Stimulated activated CD8-positive, alpha-beta memory T cell treated with anti-CD3 and anti-CD28 coated beads, Interleukin-4, amount 100 ng/mL, for 4 hours (primary cell): ENCODE data around the gene CDH4.

Experiments used
- DNase-seq, 2 donors: peaks; one replicate each; pipeline ENCODE4 v3.0.0-alpha.2; 2020; ENCODE audit warnings: low read depth in 2 of 2, low spot score in 1 of 2

Gene CDH4

DNA sequence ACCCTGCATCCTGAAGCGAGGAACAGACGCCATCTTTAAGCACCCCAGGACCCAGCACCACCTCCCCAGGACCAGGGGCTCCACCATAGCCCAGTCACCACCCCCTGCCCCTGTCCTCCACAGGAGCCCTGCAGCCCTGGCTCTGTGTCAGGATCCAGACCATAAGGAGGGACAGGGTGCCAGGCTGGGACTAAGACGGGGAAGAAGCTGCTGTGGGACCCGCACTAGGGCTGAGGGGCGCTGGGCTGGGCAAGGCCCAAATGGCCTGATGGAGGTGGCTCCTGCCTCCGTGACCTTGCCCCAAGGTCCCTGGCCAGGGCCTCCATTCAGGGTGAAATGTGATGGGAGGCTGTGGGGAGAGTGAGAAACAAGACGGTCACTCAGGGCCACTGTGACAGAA lies 428.0 kb downstream of the CDH4 start:
- no peak for DNase-seq

DNA sequence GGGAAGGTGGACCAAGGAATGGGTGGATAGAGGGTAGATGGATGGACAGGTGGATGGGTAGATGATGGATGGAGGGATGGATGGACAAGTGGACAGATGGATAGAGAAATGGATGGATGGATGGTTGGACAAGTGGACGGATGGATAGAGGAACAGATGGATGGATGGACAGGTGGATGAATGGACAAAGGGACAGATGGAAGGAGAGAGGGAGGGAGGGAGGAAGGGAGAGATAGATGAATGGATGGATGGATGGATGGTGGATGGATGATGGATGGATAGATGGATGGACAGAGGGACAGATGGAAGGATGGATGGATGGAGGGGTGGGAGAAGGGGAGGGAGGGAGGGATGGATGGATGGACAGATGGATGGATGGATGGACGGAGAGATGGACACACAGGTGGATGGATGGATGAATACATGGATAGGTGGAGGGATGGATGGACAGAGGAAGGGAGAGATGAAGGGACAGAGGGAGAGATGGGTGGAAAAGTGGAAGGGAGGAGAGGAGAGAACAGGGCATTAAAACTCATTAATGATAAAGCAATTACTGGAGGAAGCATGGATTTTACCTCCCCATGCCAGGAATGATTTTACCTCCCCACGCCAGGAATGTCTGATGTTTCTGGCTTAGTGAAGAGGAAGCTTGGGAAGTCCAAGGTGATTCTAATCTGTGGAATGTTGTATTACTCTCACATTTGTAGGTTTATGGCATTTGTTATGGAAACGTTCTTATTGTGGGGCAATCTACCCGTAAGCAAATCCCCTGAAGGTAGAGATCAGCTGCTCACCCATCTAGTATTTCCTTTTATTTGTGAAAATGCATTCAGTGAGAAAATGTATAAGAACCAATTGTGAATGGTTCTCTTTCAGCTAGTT lies 430.3 kb downstream of the CDH4 start:
- DNase-seq, result no peak

GRCh38 chr20:61682996-61683681 lies 431.1 kb downstream of the CDH4 start:
- no peak for DNase-seq

- no peak for DNase-seq
These were observed 431.7 kb downstream of the CDH4 start for GRCh38 chr20:61683721-61684120.

GRCh38 chr20:61684136-61684535 lies 432.1 kb downstream of the CDH4 start:
- no peak for DNase-seq

DNA sequence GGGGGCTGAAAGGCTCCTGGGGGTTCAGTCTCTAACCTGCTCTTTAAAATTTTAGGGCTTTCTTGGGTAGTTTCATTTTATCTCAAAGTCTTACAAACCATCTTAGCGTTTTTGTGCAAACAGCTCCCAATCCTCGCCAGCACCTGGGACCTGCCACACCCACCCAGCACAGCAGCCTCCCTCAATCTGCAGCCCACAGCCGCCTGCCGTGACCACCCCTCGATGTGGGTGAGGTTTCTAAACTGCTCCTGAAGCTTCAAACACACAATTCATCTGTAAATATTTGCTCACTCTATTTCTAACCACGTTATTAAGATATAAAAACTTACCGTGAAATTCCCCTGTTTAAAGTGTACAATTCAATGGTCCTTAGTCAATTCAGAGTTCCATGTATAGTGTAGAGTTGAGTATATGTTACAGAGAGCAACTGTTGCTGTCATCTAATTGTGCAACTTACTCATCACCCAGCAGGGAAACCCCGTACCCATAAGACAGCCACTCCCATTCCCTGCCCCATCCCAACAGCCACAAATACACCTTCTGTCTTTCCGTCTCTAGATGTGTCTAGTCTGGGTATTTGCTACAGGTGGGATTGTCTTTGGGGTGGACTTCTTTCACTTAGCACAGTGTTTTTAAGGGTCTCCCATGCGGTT lies 432.6 kb downstream of the CDH4 start:
- DNase-seq, result no peak

DNA sequence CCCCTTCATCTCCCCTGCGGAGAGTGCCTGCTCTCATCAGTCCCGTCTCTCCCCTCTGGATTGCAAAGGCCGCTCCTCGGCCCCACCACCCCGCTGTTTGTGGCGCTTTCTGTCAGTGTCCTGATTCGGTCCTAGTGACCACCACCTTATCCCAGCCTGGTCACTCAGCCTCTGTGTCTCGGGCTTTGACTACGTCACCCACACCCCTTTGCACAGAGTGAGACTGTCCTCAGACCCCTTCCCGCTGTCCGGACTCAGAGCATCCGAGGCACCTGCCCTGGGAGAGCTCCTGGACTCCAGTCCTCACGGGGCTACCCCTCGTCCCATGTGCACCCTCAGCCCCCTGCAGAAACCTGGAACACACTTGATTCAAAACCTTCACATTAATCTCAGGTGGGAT lies 433.4 kb downstream of the CDH4 start:
- DNase-seq, result no peak

DNA sequence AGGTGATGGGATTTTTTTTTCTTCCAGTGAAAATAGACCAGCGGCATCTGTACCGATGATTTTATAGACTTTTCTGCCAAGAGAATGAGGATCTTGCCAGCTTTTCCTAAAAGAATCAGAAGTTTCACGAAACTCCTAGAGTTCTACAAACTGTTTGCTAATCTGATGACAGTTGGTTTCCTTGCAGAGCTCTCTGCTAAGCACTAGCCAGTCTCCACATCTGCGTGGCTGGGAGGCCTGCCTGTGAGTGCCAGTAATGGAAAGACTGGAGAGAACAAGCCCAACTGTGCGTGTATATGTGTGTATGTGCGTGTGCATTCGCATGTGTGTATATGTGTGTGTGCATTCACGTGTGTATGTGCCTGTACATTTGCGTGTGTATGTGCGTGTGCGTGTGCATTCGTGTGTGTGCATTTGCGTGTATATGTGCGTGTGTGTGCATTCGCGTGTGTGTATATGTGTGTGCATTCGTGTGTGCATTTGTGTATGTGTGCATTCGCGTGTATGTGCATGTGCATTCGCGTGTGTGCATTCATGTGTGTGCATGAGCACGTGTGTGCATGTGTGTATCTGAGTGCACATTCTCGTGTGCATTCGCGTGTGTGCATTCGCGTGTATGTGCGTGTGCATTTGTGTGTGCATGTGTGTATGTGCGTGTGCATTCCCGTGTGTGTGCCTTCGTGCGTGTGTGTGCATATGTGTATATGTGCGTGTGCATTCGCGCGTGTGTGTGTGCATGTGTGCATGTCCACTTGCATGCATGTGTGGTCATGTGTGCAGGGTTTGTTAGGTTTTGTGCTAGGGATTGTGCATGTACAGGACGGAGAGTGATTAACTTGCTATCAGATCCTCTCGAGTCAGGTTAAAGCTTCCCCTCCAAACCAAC lies 434.2 kb downstream of the CDH4 start:
- no peak for DNase-seq

DNA sequence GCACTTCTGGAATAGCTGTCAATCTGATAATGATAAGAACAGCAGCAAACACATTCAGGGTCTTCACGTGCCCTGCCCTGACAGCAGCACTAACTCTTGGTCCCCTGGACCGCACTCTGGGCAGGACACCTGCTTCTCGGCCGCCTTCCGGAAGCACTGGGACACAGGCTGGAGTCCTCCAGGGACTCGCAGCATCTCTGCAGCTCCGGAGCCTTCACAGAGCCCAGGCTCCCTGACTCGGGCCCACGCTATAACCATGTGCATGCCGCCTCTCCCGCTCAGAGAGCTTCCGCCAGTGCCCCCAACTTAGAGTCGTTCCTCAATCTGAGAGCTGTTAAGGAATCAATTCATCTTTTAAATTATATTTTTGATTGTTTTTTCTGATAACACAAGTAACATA lies 436.4 kb downstream of the CDH4 start:
- no peak for DNase-seq

DNA sequence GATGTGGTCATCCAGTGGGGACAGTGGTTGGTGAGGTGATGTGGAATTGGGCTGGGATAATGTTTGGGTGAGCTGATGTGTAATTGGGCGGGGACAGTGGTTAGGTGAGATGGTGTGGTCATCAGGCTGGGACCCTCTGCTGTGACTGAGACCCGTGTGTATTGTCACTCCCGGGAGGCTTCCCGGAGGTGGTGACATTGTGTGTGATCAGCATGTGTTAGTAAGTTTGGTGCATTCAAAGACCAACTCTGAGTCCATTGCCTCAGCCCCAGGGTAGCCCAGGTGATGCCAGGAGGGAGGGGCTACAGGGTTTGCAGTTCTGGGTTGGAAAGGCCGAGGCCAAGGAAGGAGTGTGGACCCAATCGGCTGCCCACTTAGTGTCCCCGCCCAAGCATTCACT lies 438.1 kb downstream of the CDH4 start:
- no peak for DNase-seq

DNA sequence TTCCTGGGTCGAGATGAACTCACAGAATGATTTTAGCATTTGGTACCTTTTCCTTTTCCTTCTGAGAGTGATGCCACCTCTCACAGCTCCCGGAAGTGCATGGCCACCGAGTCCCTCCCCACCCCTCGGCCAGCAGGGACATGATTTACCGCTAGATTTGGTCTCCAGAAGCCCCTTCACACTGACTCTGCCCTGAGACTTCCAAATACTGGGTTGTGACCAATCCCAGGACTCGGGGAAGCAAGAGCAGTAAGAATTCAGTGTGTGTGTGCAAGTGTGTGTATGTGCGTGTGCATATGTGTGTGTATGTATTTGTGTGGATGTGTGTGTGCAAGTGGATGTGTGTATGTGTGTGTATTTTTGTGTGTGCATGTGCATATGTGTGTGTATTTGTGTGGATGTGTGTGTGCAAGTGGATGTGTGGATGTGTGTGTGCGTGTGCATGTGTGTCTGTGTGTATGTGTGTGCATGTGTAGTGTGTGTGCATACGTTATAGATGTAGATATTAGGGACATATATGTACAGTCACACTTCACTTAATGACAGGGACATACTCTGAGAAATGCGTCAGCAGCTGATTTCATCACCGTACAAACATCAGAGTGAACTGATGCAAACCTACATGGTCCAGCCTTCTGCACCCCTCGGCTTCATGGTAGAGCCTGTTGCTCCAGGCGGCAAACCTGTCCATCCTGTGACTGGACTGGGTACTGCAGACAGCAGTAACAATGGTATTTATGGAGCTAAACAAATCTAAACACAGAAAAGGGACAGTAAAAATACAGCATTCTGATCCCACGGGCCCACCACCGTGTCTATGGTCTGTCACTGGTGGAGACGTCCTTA lies 439.2 kb downstream of the CDH4 start:
- no peak for DNase-seq

GRCh38 chr20:61691978-61692377 lies 439.9 kb downstream of the CDH4 start:
- DNase-seq, result no peak

DNA sequence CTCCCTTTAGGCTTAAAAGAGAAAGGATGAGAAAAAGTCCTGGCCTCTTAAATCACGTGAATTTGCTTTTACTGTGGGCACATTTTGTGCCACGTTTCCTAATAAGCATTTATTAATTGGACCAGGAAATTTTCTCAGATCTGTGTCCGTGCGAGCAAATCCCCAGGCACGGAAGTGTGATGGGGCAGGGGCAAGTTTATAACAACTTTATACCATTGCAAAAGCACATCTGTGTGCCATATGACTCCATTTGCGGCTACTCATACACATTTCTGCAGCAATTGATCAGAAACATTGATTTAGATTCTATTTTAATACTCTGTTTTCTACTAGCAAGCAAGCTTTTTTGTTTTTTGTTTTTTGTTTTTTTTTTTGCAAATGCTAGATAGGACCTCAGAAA lies 440.4 kb downstream of the CDH4 start:
- DNase-seq, result no peak

GRCh38 chr20:61693055-61693600 lies 441.1 kb downstream of the CDH4 start:
- no peak for DNase-seq

- no peak for DNase-seq
These were observed 442.6 kb downstream of the CDH4 start for GRCh38 chr20:61694682-61695081.

- DNase-seq, result no peak
These were observed 443.7 kb downstream of the CDH4 start for GRCh38 chr20:61695741-61696140.

DNA sequence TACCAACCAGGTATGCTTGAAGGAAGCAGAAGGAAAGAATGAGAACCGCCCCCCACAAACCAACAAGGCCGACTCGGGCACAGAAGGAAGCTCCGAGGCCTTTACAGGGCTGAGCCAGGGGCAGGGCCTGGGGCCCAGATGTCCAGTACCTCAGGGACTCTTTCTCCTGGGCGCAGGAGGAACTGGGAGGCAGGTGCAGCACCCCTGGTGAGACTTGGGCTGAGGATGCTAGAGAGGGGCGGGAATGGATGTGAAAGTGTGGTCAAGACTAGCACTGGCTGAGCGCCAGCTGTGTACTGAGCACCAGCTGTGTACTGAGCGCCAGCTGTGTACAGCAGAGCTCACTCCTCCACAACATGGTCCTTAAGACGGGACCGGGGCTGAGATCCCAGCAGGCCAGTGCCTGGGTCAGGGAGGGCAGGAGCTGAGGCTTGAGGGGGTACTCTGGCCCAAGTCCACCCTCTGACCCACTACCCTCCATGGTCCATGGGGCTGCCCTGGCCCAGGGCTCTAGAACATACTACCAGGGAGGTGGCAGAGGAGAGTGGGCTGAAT lies 444.2 kb downstream of the CDH4 start:
- DNase-seq, result no peak

DNA sequence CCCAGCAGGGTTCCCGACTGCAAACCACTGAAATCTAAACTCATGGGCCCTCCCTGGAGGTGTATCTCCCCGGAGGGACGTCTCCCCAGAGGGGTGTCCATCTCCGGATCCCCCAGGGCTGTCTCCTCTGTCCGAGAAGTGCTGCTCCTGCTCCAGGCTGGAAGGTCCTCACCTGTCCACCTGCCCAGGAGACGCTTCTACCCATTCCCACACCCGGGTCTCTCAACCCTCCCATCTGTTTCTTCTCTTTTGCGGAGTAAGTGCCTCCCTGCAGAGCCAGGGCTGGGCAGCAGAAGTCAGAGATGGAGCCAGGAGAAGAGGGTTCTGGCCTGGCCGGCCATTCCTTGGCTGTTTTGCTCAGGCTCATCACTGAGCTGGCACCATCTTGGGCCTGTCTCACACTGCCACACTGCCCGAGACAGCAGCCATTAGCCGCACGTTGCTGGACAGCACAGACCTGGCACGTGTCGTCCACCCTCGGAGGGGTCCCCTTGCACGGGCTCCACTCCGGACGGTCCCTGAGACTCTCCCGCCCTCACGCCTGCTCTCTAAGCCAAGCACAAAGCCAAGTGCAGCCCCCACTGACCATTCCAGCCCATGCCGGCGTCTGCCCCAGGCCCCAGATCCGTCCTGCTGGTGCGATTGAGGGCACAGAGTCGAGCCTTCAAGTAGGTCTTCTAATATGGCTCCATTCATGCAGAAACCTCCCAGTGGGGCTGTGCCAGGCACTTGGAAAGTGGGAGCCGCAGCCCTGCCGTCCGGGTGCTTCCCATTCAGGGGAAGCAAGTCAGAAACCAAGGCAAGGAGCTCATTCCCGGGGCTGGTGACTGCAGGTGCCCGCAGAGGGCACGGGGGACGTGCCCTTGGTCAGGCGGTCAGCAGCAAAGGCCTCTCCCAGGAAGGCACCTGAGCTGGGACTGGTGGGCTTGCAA lies 445.9 kb downstream of the CDH4 start:
- no peak for DNase-seq
